Tibial artery (tissue), 4 donors: ENCODE results near the gene RBM7.

ENCODE experiments used
- DNase-seq, 2 donors: peaks; one replicate each; pipeline ENCODE4 v3.0.0-alpha.2; 2019
- H3K27ac ChIP-seq, 2 donors: fragments of 200-600 bp; sonication (generic) in 1 of 2; 1 replicate in 1 of 2; 2 replicates in 1 of 2; pipeline ENCODE4 v1.5.1; 2018 to 2019; ENCODE audit warnings: mild to moderate bottlenecking in 1 of 2
- H3K27me3 ChIP-seq, 2 donors: fragments of 200-600 bp; sonication (generic) in 1 of 2; one replicate each; pipeline versions ENCODE4 v1.5.1 to v1.6.0; 2016 to 2019
- H3K36me3 ChIP-seq, 3 donors: fragments of 200-600 bp; sonication (generic) in 2 of 3; one replicate each; pipeline ENCODE4 v1.5.1; 2016 to 2019; ENCODE audit warnings: mild to moderate bottlenecking in 2 of 3
- H3K4me1 ChIP-seq, 4 donors: fragments of 200-600 bp; sonication (generic) in 2 of 4; 1 replicate in 3 of 4; 2 replicates in 1 of 4; pipeline ENCODE4 v1.5.1; 2016 to 2019
- H3K4me3 ChIP-seq, 2 donors: fragments of 200-600 bp; sonication (generic) in 1 of 2; 1 replicate in 1 of 2; 2 replicates in 1 of 2; pipeline ENCODE4 v1.5.1; 2018 to 2019; ENCODE audit warnings: mild to moderate bottlenecking in 2 of 2
- H3K9me3 ChIP-seq, 3 donors: fragments of 200-600 bp; sonication (generic) in 1 of 3; one replicate each; pipeline ENCODE4 v1.5.1; 2016 to 2019
- intact Hi-C: fragments of 100-400 bp; cut with DNase I; formaldehyde crosslinking; loops from one replicate; pipeline ENCODE4 v1.15.0; 2023; ENCODE audit warnings: low total_unique reads
- TF ChIP-seq, protein P1 (sequence below), 2 experiments: fragments of 200-600 bp in 1 of 2; fragments of 450-650 bp in 1 of 2; IDR thresholded peaks; one replicate each; pipeline ENCODE4 v1.5.1; 2017 to 2019; ENCODE audit warnings: antibody characterized with exemption in 2 of 2, mild to moderate bottlenecking in 1 of 2, moderate library complexity in 1 of 2

Gene RBM7

DNA sequence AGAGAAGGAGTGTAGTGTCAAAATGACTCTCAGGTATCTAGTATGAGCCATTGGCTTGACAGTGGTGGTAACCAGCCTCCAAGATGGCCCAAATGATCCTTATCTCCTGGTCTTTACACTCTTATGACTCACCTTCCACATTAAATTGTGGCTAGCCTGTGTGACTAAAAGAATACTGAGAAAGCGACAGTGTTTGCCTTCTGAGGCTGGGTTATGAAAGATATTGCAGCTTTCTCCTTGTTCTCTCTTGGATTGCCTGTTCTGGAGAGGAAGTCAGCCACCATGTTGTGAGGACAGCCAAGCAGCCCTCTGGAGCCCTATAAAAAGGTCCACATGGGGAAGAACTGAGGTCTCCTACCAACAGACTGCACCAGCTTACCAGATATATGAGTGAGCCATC is 16.0 kb upstream of the RBM7 start:
- TF ChIP-seq, protein P1, sequence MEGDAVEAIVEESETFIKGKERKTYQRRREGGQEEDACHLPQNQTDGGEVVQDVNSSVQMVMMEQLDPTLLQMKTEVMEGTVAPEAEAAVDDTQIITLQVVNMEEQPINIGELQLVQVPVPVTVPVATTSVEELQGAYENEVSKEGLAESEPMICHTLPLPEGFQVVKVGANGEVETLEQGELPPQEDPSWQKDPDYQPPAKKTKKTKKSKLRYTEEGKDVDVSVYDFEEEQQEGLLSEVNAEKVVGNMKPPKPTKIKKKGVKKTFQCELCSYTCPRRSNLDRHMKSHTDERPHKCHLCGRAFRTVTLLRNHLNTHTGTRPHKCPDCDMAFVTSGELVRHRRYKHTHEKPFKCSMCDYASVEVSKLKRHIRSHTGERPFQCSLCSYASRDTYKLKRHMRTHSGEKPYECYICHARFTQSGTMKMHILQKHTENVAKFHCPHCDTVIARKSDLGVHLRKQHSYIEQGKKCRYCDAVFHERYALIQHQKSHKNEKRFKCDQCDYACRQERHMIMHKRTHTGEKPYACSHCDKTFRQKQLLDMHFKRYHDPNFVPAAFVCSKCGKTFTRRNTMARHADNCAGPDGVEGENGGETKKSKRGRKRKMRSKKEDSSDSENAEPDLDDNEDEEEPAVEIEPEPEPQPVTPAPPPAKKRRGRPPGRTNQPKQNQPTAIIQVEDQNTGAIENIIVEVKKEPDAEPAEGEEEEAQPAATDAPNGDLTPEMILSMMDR (IDR thresholded peaks at IDR 0.05) = no peak
- intact Hi-C loops = no loop called here
- no peaks in the 10 kb centered on the region for H3K27me3 ChIP-seq

DNA sequence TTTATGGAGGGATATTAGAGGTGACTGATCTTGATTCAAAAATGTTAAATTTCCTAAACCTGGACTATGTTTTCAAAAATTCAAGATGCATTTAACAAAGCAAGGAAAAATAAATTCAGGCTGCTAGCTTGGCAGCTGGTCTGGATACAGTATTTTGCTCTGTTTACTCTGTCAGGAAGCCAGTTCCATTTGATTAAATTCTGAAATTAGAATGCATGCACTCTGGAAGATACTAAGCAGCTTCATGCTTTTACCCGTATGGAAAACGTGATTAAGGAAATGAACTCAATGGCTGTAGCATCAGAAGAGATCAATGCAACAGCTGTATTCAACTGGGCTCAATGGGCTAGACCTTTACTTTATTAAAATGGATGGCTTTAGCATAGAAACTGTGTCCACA is 14.3 kb upstream of the RBM7 start:
- no peak for DNase-seq
- no peaks in the 10 kb centered on the region for H3K27me3 ChIP-seq
- no peaks in the 10 kb centered on the region for H3K36me3 ChIP-seq
- H3K27ac ChIP-seq = no peak overlapping the region
- intact Hi-C loops = no loop called here
- no peak overlapping the region for H3K4me3 ChIP-seq
- H3K4me1 ChIP-seq = peaks cover 0 to 9% (median 2%) of the 10 kb centered on the region in 4 donors
- TF ChIP-seq, protein P1 (IDR thresholded peaks at IDR 0.05) = no peak
- H3K9me3 ChIP-seq = no peaks in the 10 kb centered on the region

More for the DNA sequence above, 16.0 kb upstream of the RBM7 start:
- peaks cover 0 to 9% (median 2%) of the 10 kb centered on the region in 4 donors for H3K4me1 ChIP-seq
- H3K9me3 ChIP-seq = no peaks in the 10 kb centered on the region
- no peaks in the 10 kb centered on the region for H3K36me3 ChIP-seq
- H3K27ac ChIP-seq = no peak overlapping the region
- DNase-seq = no peak
- no peak overlapping the region for H3K4me3 ChIP-seq

DNA sequence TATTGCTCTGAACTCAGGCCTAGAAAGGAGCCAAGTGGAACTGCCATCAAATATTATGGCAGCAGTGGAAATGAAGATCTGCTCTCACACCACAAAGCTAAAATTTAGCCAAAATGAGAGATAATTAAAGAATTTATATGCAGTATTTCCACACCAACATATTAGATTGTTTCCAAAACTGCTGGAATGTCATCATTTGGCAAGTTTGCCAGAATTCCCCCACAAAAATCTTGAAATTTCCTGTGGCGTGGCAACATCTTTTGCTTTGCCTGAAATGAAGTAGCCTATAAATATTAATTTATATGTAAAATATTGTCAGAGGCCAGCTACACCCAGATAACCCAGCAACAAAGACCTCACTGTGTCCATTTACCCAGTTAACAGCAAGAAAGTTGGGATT is 13.9 kb upstream of the RBM7 start:
- intact Hi-C loops = no loop called here
- TF ChIP-seq, protein P1 (IDR thresholded peaks at IDR 0.05) = no peak
- DNase-seq = no peak
- Histone ChIP-seq H3K4me1 (peaks cover 0 to 9% (median 2%) of the 10 kb centered on the region in 4 donors), H3K4me3 (no peak overlapping the region), H3K9me3 (no peaks in the 10 kb centered on the region), H3K36me3 (no peaks in the 10 kb centered on the region), H3K27me3 (no peaks in the 10 kb centered on the region), H3K27ac (no peak overlapping the region)

DNA sequence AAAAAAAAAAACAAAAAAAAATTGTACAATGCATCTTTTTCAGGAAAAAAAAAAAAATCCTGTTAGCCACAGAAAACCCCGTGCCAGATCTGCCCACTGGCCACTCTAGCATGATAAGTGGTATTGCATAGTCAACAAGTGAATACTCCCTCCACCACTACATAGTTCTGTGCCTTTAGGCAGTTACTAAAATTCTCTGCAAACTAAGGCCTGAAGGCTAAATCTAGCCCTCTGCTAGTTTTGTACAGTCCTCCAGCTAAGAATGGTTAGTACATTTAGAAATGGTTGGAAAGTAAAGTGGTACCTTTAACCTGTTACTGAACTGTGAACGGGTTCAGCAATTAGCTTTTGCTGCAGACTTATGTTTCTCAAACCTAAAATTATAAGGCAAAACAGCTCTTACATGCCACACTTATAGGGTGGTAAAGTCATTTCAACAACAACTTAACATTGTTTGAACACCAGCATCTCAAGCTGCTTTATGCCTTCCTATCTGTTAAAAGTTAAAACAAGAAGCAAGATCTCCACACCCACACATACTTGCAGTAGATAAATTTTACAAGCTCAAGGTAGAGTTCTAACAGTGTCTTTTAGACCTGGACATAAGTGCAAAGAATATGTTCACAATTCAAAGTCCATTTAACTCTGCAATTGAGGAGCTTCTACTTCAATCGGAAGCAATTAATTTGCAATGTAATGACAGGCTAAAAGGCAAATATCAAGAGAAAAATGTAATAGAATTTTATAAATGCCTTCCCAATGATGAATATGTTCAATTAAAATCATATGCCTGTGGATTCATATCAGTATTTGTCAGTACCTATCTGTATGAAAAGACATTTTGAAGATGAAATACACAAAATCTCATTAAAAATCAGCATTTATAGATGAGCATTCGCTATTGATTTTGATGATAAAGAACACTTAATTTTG is 7.5 kb upstream of the RBM7 start:
- H3K4me1 ChIP-seq = no peaks in the 10 kb centered on the region
- no peaks in the 10 kb centered on the region for H3K36me3 ChIP-seq
- H3K27ac ChIP-seq = no peak overlapping the region
- H3K9me3 ChIP-seq = no peaks in the 10 kb centered on the region
- TF ChIP-seq, protein P1 (IDR thresholded peaks at IDR 0.05) = no peak
- intact Hi-C loops = no loop called here
- DNase-seq = no peak
- H3K27me3 ChIP-seq = no peaks in the 10 kb centered on the region
- no peak overlapping the region for H3K4me3 ChIP-seq

- H3K9me3 ChIP-seq = no peaks in the 10 kb centered on the region
- H3K36me3 ChIP-seq = no peaks in the 10 kb centered on the region
- TF ChIP-seq, protein P1 (IDR thresholded peaks at IDR 0.05) = no peak
- DNase-seq = no peak
- no peak overlapping the region for H3K27ac ChIP-seq
- no peak overlapping the region for H3K4me3 ChIP-seq
- H3K4me1 ChIP-seq = peaks cover 0 to 13% (median 7%) of the 10 kb centered on the region in 4 donors
- H3K27me3 ChIP-seq = no peaks in the 10 kb centered on the region
- intact Hi-C loops = no loop called here
Observed at GRCh38 chr11:114395736-114396135, 4.7 kb upstream of the RBM7 start.
